Measurements from ENCODE around the gene ACOT8. TPM values are rescaled to one million over a fixed set of nuclear protein-coding genes. Genes with fewer than 3 reads are reported as not detected.

ACOT8 gene
- total and polyA plus RNA-seq, 2 donors (not counting 1 experiment from before 2014, with no cell fraction given): 32.4 to 64.7 TPM

DNA sequence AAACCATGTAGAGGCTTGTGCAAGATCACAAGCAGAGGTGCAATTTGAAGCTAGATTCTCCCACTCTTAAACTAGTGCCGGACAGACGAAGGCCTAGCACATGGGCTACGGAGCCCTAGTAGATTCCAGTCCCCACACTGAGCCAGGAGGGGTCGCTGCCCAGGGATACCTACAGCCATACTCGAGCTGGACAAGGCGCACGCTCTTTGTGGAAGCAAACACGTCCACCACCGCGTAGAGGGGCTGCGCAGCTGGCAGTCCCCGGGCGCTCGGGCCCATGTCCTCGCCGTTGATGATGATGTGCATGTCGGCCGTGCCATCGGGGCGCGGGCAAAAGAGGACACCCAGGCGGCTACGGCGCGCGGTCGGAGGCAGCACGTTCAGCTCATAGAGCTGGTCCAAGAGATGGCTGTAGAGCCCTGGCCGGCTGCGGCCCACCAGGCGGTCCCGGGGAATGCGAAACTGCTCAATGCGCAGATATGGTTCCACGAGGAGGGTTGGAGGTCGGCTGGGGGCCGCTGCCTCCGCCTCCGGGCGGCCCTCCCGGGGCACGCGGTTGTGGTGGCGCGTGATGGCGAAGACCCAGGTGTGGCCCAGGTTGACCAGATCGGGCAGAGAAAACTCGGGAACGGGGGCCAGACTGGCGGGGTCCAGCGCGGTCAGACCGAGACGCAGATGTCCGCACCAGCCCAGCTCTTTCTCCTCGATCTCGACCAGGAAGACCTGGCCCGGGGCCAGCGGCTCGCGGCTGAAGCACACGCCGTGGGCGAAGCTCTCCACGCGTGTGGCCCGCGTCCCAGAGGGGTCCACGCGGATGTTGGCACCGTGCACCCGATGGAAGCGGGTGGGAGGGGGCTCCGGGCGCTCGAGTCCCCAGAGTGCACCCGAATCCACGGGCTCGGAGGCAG, 33.1 kb upstream of the ACOT8 start:
- DNase-seq (peak; percentile 70), ATAC-seq (ENCODE audit: low read depth) (peak; percentile 35)
- TF ChIP-seq, protein P1, sequence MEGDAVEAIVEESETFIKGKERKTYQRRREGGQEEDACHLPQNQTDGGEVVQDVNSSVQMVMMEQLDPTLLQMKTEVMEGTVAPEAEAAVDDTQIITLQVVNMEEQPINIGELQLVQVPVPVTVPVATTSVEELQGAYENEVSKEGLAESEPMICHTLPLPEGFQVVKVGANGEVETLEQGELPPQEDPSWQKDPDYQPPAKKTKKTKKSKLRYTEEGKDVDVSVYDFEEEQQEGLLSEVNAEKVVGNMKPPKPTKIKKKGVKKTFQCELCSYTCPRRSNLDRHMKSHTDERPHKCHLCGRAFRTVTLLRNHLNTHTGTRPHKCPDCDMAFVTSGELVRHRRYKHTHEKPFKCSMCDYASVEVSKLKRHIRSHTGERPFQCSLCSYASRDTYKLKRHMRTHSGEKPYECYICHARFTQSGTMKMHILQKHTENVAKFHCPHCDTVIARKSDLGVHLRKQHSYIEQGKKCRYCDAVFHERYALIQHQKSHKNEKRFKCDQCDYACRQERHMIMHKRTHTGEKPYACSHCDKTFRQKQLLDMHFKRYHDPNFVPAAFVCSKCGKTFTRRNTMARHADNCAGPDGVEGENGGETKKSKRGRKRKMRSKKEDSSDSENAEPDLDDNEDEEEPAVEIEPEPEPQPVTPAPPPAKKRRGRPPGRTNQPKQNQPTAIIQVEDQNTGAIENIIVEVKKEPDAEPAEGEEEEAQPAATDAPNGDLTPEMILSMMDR (IDR thresholded peaks at IDR 0.05): peak; percentile 46
- TF ChIP-seq EZH2 (IDR thresholded peaks at IDR 0.05; ENCODE audit: borderline replicate concordance, insufficient read depth, low read depth, low read length, poor library complexity, severe bottlenecking): no peak
- H3K4me3 Mint-ChIP-seq: peak overlapping the region; percentile 97
- Histone ChIP-seq H2AFZ (ENCODE audit: insufficient read depth, low read depth, low read length, poor library complexity, severe bottlenecking) (peak overlapping the region; percentile 93), H3K9me3 (ENCODE audit: control extremely low read depth in 1 of 3, control insufficient read depth in 2 of 3, insufficient read depth in 1 of 3, low read length in 2 of 3) (no peaks in the 10 kb centered on the region), H3K79me2 (ENCODE audit: control insufficient read depth, insufficient read depth, low read length) (peaks cover 7% of the 10 kb centered on the region), H3K4me3 (ENCODE audit: control extremely low read depth in 1 of 5, extremely low read depth in 1 of 5, insufficient read depth in 1 of 5, low read depth in 2 of 5, low read length in 4 of 5) (peak overlapping the region; percentile 22 to 95 (median 78)), H3K4me2 (replicated peaks; ENCODE audit: low read depth, low read length, poor library complexity, severe bottlenecking) (peak overlapping the region; percentile 99), H3K4me1 (ENCODE audit: control insufficient read depth in 2 of 2, insufficient read depth in 2 of 2, low read length in 2 of 2) (peaks cover 24 to 29% of the 10 kb centered on the region in 2 donors), H3K36me3 (replicated peaks in 1 of 2; ENCODE audit: control extremely low read depth in 1 of 2, control insufficient read depth in 1 of 2, extremely low read depth in 1 of 2, insufficient read depth in 2 of 2, low read length in 1 of 2) (peaks cover 0 to 24% of the 10 kb centered on the region in 2 experiments), H3K27me3 (replicated peaks in 1 of 4; ENCODE audit: control extremely low read depth in 1 of 4, control insufficient read depth in 3 of 4, insufficient read depth in 4 of 4, low read length in 3 of 4) (no peaks in the 10 kb centered on the region), H4K20me1 (ENCODE audit: control insufficient read depth, insufficient read depth, low read length, poor library complexity, severe bottlenecking) (no peaks in the 10 kb centered on the region), H3K9ac (ENCODE audit: low read length) (peak overlapping the region; percentile 85), H3K27ac (ENCODE audit: low read length in 2 of 2) (peak overlapping the region; percentile 51 to 80)
- peaks cover 31% of the 10 kb centered on the region for H3K4me1 Mint-ChIP-seq
- intact Hi-C loops (cut with micrococcal nuclease): loop anchor here (2.0 kb wide), 3 partner anchors 72 to 100 kb away; partner anchors contain the start of genes DNTTIP1 and WFDC3
- ChIA-PET POLR2A (interaction anchor here (0.5 to 5.3 kb wide), 10 partner anchors 9 to 483 kb away, joined by 3 to 41 read pairs (median 6); partner anchors contain the start of genes ACOT8, PCIF1, ZNF335 and ZSWIM1), CTCF (interaction anchor here (0.7 to 3.2 kb wide), 12 partner anchors 9 to 91 kb away, joined by 3 to 24 read pairs (median 6); partner anchors contain the start of gene ZSWIM1)
- H3K27me3 Mint-ChIP-seq: no peaks in the 10 kb centered on the region
- no peaks in the 10 kb centered on the region for H3K9me3 Mint-ChIP-seq (ENCODE audit: insufficient read depth)
- H3K27ac Mint-ChIP-seq: peak overlapping the region; percentile 96
- WGBS (ENCODE audit: insufficient coverage): 5% methylated on average over 79 of the region's 79 CpGs

All from B cell (primary cell).